Measurements from ENCODE around the gene ERP44.
"Not testable (repeated sequence)": the region's sequence is repeated elsewhere in the genome, so short reads cannot be mapped to it uniquely, and the experiment has no call there.

Gene ERP44

DNA sequence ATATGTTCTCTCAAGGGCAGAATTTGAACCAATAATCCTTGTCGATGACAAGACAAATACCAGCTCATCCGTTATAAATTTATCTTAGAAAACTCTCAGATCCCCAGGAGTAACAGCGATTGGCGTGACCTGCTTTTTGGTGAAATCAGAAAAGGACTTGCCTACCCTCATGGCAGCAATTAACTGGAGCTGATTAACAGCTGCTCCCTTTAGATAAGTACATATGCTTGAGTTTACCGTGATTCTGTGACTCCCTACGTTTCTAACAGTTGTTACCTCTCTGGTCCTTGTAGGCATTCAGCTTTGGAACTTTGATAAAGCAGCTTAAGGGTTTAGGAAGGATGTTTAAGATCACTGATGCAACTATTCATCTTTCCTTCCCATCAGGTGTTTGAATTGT, 2.8 kb upstream of the ERP44 start:
- no peak for DNase-seq (ENCODE audit: low read depth, low spot score)
- H3K4me3 ChIP-seq (ENCODE audit: low read depth, low read length) = no peak overlapping the region
- in situ Hi-C loops (cut with HindIII; ENCODE audit: low sequenced_read_pairs) = no loop called here
- TF ChIP-seq, protein P1, sequence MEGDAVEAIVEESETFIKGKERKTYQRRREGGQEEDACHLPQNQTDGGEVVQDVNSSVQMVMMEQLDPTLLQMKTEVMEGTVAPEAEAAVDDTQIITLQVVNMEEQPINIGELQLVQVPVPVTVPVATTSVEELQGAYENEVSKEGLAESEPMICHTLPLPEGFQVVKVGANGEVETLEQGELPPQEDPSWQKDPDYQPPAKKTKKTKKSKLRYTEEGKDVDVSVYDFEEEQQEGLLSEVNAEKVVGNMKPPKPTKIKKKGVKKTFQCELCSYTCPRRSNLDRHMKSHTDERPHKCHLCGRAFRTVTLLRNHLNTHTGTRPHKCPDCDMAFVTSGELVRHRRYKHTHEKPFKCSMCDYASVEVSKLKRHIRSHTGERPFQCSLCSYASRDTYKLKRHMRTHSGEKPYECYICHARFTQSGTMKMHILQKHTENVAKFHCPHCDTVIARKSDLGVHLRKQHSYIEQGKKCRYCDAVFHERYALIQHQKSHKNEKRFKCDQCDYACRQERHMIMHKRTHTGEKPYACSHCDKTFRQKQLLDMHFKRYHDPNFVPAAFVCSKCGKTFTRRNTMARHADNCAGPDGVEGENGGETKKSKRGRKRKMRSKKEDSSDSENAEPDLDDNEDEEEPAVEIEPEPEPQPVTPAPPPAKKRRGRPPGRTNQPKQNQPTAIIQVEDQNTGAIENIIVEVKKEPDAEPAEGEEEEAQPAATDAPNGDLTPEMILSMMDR (IDR thresholded peaks at IDR 0.05; ENCODE audit: low read depth, low read length) = no peak

DNA sequence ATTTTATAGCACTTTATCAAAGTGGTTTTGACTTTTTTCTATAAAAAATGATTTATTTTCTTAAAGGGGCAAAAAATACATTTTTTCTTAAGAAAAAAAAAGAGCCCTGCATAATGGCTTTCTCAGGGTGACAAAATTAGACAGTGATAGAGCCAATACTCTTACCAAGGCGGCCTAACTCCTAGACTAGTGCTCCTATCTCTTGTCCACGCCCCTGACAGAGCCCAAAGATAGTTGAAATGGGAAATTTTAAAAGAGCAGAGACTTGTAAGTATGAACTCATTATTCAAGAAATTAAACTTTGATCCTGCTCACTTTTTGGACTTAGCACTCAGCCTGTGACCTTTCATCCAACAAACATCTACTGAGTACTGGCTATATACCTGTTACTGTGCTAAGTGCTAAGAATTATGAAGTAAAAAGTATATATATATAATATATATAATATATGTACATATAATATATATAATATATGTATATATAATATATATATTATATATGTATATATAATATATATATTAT, 1.4 kb upstream of the ERP44 start:
- DNase-seq (ENCODE audit: low read depth, low spot score) = no peak
- in situ Hi-C loops (cut with HindIII; ENCODE audit: low sequenced_read_pairs) = no loop called here
- H3K4me3 ChIP-seq (ENCODE audit: low read depth, low read length) = peak overlapping the region; percentile 99
- TF ChIP-seq, protein P1 (IDR thresholded peaks at IDR 0.05; ENCODE audit: low read depth, low read length) = no peak

DNA sequence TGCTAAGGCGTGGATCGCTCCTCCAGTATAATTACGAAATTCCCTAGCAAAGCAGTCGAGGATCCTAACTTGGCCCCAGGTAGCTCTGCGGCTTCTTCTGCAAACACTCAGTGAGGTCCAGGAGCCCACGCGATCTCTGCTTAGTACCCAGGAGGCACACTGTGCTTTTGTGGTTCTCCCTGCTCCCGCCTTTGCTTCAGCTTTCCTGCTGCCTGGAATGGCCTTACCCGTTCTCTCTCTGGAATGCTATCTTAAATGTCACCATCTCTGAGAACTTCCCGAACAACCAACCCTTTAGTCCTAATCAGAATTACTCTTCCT, 882 bp upstream of the ERP44 start:
- TF ChIP-seq, protein P1 (IDR thresholded peaks at IDR 0.05; ENCODE audit: low read depth, low read length) = no peak
- in situ Hi-C loops (cut with HindIII; ENCODE audit: low sequenced_read_pairs) = no loop called here
- no peak for DNase-seq (ENCODE audit: low read depth, low spot score)
- H3K4me3 ChIP-seq (ENCODE audit: low read depth, low read length) = peak overlapping the region; percentile 99

DNA sequence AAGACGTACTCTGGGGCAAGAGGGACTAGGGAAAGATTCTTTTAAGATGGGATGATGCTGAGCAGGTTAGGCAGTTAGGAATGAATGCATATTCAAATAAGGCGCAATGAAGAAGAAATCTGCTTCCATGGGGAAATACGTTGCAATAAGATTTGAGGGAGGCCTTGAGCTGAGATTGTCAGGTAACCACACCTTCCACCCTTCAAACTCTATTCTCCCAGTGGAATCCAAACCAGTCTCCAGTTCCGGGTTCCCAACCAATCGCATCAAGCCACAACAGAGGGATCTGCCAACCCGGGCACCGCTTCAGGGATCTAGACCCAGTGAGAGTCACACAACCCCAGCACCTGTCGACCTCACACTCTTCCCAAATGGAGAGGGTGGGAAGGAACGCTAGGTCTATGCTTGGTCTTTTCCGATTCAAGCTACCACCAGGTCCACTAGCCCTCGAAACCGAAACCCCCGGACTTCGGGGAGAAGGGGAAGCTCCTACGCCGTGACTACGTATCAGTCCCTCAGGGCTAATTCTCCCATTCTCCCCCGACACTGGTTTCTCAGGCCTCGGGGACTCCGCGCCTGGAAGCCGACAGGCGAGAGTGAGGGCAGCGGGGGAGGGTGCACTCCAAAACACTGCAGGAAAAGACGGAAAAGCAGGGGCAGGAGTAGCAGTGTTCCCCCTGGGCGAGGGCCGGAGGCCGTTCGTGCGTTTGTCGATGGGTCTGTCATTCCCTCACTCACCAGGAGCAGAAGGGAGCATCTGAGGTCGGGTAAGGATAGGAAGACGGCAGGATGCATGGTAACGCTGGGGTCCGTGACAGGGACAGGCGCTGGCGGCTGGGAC, 534 bp downstream of the ERP44 start:
- peak overlapping the region; percentile 99 for H3K4me3 ChIP-seq (ENCODE audit: low read depth, low read length)
- TF ChIP-seq, protein P1 (IDR thresholded peaks at IDR 0.05; ENCODE audit: low read depth, low read length) = no peak
- peak; percentile 42 for DNase-seq (ENCODE audit: low read depth, low spot score)
- in situ Hi-C loops (cut with HindIII; ENCODE audit: low sequenced_read_pairs) = no loop called here

DNA sequence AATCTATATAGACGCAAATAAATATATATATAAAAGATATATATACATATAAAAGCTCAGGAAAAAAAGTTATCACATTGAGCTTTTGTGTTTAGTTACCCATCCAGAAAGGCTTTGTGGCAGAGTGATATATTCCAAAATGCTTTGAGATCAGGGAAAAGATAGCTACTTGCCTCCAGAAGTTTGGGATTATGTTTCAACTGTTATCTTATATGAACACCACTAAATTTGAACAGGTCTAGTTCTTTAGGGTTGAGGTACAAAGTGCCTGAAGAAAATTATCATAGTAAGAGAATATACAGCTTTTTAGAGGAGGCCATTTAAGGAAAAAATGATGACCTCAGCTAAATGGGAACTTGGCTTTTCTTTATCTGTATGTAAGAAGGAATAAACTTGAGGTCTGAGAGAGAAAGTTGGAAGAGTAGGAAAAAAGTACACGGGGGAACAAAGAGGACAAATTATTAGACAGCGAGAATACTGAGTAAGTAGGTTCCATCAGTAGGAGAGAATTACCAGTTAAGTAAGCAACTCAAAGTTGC, 2.4 kb downstream of the ERP44 start:
- no peak overlapping the region for H3K4me3 ChIP-seq (ENCODE audit: low read depth, low read length)
- in situ Hi-C loops (cut with HindIII; ENCODE audit: low sequenced_read_pairs) = no loop called here
- TF ChIP-seq, protein P1 (IDR thresholded peaks at IDR 0.05; ENCODE audit: low read depth, low read length) = no peak
- DNase-seq (ENCODE audit: low read depth, low spot score) = no peak

DNA sequence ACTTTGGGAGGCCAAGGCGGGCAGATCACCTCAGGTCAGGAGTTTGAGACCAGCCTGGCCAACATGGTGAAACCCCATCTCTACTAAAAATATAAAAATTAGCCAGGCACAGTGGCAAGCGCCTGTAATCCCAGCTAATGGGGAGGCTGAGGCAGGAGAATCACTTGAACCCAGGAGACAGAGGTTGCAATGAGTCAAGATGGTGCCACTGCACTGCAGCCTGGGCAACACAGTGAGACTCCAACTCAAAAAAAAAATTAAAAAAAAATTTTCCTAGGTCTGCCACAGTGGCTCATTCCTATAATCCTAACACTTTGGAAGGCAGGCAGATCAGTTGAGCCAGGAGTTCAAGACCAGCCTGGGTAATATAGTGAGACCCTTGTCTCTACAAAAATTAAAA, 4.4 kb downstream of the ERP44 start:
- in situ Hi-C loops (cut with HindIII; ENCODE audit: low sequenced_read_pairs); H3K4me3 ChIP-seq (ENCODE audit: low read depth, low read length); DNase-seq (ENCODE audit: low read depth, low spot score): not testable (repeated sequence)

DNA sequence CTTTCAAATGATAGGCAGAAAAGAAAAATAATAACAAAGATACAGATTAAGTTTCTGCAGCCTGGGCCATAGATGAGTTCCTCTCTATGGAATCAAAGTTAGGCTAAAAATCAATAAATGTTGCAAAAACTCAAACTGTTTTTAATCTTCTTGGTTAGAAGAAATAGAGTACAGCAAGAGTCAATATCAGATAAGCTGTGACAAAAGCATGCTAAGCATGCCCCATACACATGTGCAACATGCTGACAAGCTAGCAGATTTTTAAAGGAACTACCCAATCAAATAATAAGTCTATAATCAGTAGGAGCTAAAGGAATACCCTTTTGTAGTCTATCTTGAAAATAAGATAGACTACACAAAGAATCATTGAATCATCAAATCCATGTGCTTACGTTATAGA, 6.7 kb downstream of the ERP44 start:
- TF ChIP-seq, protein P1 (IDR thresholded peaks at IDR 0.05; ENCODE audit: low read depth, low read length) = no peak
- in situ Hi-C loops (cut with HindIII; ENCODE audit: low sequenced_read_pairs) = no loop called here
- no peak for DNase-seq (ENCODE audit: low read depth, low spot score)
- no peak overlapping the region for H3K4me3 ChIP-seq (ENCODE audit: low read depth, low read length)

Measured in astrocyte of the spinal cord (primary cell).